Astrocyte of the cerebellum (primary cell): ENCODE data around the gene ASMTL.

Source experiments
- DNase-seq: peaks from one replicate; pipeline ENCODE4 v3.0.0-alpha.2; 2011; ENCODE audit warnings: low read depth
- H3K4me3 ChIP-seq: 2 replicates; pipeline ENCODE4 v1.5.1; 2011; ENCODE audit warnings: mild to moderate bottlenecking, low read depth, low read length, moderate library complexity
- in situ Hi-C: cut with HindIII; loops from 2 replicates; pipeline ENCODE4 v1.10.0; 2017; ENCODE audit warnings: low sequenced_read_pairs
- TF ChIP-seq, protein P1 (sequence below): IDR thresholded peaks from 2 replicates; pipeline ENCODE4 v1.5.1; 2012; ENCODE audit warnings: low read length, low read depth, moderate library complexity, mild to moderate bottlenecking; ENCODE audit errors: missing control alignments

Gene ASMTL

DNA sequence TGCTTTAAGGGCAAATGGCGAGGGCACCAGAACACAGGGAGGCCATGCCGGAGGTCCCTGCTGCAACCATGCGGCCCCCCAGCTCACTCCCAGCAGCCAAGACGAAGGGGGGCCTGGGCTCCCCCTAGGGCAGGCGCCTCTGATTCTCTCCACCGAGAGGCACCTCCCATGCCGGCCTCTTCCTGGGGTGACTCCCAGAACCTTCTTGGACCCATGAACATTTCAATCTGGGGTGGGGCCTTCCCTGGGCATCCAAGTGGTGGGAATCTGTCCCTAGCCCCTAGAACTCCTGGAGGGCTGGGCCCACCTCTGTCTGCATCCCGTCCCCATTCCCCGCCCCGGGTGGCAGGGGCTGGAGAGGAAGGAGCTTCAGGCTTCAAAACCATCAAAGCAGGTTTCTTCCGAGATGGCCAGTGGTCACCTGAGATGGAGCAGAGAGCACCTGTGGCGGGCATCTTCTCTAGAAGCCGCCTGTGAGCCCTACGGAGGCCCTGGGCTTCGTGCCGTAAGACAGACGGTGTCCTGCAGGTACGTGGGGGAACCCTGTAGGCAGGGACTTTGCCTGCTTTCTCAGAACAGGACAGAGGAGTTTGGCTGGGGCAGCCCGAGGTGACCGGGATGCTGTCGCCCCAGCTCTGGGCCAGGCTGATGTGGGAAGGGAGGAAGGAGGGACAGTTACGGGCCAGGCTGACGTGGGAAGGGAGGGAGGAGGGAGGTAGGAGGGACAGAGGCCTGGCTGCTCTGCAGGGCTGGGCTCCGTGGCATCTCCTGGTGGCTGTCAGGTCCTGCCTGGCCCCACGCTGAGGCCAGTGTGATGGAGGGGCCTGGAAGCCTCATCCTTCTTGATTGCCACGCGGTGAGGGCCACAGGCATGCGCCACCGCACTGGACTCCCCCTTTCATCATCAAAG is 54.0 kb downstream of the ASMTL start:
- H3K4me3 ChIP-seq = no peak overlapping the region
- in situ Hi-C loops = no loop called here
- no peak for DNase-seq
- TF ChIP-seq, protein P1, sequence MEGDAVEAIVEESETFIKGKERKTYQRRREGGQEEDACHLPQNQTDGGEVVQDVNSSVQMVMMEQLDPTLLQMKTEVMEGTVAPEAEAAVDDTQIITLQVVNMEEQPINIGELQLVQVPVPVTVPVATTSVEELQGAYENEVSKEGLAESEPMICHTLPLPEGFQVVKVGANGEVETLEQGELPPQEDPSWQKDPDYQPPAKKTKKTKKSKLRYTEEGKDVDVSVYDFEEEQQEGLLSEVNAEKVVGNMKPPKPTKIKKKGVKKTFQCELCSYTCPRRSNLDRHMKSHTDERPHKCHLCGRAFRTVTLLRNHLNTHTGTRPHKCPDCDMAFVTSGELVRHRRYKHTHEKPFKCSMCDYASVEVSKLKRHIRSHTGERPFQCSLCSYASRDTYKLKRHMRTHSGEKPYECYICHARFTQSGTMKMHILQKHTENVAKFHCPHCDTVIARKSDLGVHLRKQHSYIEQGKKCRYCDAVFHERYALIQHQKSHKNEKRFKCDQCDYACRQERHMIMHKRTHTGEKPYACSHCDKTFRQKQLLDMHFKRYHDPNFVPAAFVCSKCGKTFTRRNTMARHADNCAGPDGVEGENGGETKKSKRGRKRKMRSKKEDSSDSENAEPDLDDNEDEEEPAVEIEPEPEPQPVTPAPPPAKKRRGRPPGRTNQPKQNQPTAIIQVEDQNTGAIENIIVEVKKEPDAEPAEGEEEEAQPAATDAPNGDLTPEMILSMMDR = no peak

- no peak for DNase-seq
- TF ChIP-seq, protein P1 = no peak
- no peak overlapping the region for H3K4me3 ChIP-seq
- in situ Hi-C loops = no loop called here
Observed at GRCh38 chrX:1397441-1398270, 55.1 kb downstream of the ASMTL start.

- DNase-seq = no peak
- H3K4me3 ChIP-seq = no peak overlapping the region
- in situ Hi-C loops = no loop called here
- TF ChIP-seq, protein P1 = no peak
Observed at GRCh38 chrX:1397001-1397400, 55.7 kb downstream of the ASMTL start.

- TF ChIP-seq, protein P1 = no peak
- no peak for DNase-seq
- in situ Hi-C loops = no loop called here
- no peak overlapping the region for H3K4me3 ChIP-seq
Observed at GRCh38 chrX:1395646-1396216, 57.0 kb downstream of the ASMTL start.

GRCh38 chrX:1394731-1395501 is 57.8 kb downstream of the ASMTL start:
- in situ Hi-C loops = no loop called here
- no peak overlapping the region for H3K4me3 ChIP-seq
- no peak for DNase-seq
- TF ChIP-seq, protein P1 = no peak
